HepG2 (cell line): ENCODE data around the gene AIF1. TPM values are rescaled to one million over a fixed set of nuclear protein-coding genes. Genes with fewer than 3 reads are reported as not detected.

ENCODE experiments used
- ATAD3A ChIP-seq: sonication (generic); formaldehyde crosslinking; IDR thresholded peaks from 2 replicates; pipeline ENCODE4 v1.4.0; 2020; ENCODE audit warnings: missing genetic modification reagents
- E2F1 ChIP-seq: sonication (generic); formaldehyde crosslinking; IDR thresholded peaks from 2 replicates; pipeline ENCODE4 v1.5.0; 2020; ENCODE audit warnings: missing genetic modification reagents
- E2F2 ChIP-seq: sonication (generic); formaldehyde crosslinking; IDR thresholded peaks from 2 replicates; pipeline ENCODE4 v1.4.0; 2020; ENCODE audit warnings: missing genetic modification reagents, borderline replicate concordance
- E2F5 ChIP-seq: sonication (generic); formaldehyde crosslinking; conservative IDR thresholded peaks from 2 replicates; pipeline ENCODE4 v1.4.0; 2020; ENCODE audit warnings: missing genetic modification reagents
- GABPA ChIP-seq, 2 experiments: IDR thresholded peaks; 2 replicates each; pipeline ENCODE4 v1.6.1; 2011 to 2016; ENCODE audit warnings: low read depth in 2 of 2, low read length in 1 of 2, missing biosample characterization in 1 of 2, missing genetic modification characterization in 1 of 2
- GFI1 ChIP-seq: sonication (generic); formaldehyde crosslinking; IDR thresholded peaks from 2 replicates; pipeline ENCODE4 v1.5.0; 2020; ENCODE audit warnings: missing genetic modification reagents, mild to moderate bottlenecking, borderline replicate concordance
- HES4 ChIP-seq: sonication (generic); formaldehyde crosslinking; IDR thresholded peaks from 2 replicates; pipeline ENCODE4 v1.9.0; 2021; ENCODE audit warnings: mild to moderate bottlenecking, missing genetic modification reagents, borderline replicate concordance
- KLF6 ChIP-seq: IDR thresholded peaks from 2 replicates; pipeline ENCODE4 v1.8.0; 2016; ENCODE audit warnings: missing biosample characterization, missing genetic modification reagents
- KMT2A ChIP-seq: sonication (generic); formaldehyde crosslinking; IDR thresholded peaks from 2 replicates; pipeline ENCODE4 v1.4.0; 2020; ENCODE audit warnings: missing genetic modification reagents
- SRSF1 ChIP-seq: fragments of 200-400 bp; formaldehyde crosslinking; optimal IDR thresholded peaks from 2 replicates; pipeline ENCODE3; 2017; ENCODE audit warnings: mild to moderate bottlenecking, low read depth, low read length, moderate library complexity
- ZNF615 ChIP-seq: sonication (generic); formaldehyde crosslinking; IDR thresholded peaks from 2 replicates; pipeline ENCODE4 v1.5.0; 2020; ENCODE audit warnings: mild to moderate bottlenecking, missing genetic modification reagents, borderline replicate concordance
- ZNF639 ChIP-seq: conservative IDR thresholded peaks from 2 replicates; pipeline ENCODE4 v1.6.1; 2018; ENCODE audit warnings: missing genetic modification reagents
- ZNF646 ChIP-seq: sonication (generic); formaldehyde crosslinking; IDR thresholded peaks from 2 replicates; pipeline ENCODE4 v1.9.0; 2021; ENCODE audit warnings: mild to moderate bottlenecking, missing genetic modification reagents
- ZNF678 ChIP-seq: sonication (generic); formaldehyde crosslinking; IDR thresholded peaks from 2 replicates; pipeline ENCODE4 v1.4.0; 2020; ENCODE audit warnings: mild to moderate bottlenecking, missing genetic modification reagents
- ZNF761 ChIP-seq: sonication (generic); formaldehyde crosslinking; conservative IDR thresholded peaks from 2 replicates; pipeline ENCODE4 v1.4.0; 2020; ENCODE audit warnings: mild to moderate bottlenecking, missing genetic modification reagents
- polyA plus RNA-seq, 8 experiments: library from polyadenylated mRNA; depleted of rRNA in 3 of 8; stranded (reverse) in 7 of 8; unstranded in 1 of 8; fragments of >200 nt; fragmentation: Illumina TruSeq in 4 of 8; extraction: Trizol in 4 of 8; gene quantifications; 2 replicates each; pipeline versions ENCODE4 v1.2.1 to v1.2.3, GENCODE V29; 2011 to 2016; ENCODE audit warnings: low read depth in 4 of 8, missing spikeins in 1 of 8, mixed read lengths in 1 of 8; ENCODE audit not compliant: insufficient read depth in 1 of 8
- total RNA-seq, 5 experiments: library from RNA; depleted of rRNA; stranded (reverse); fragments of >200 nt; fragmentation: Illumina TruSeq; extraction: Trizol; gene quantifications; 2 replicates each; pipeline ENCODE4 v1.2.3, GENCODE V29; 2016; ENCODE audit warnings: low read depth in 1 of 5

Gene AIF1
- total and polyA plus RNA-seq, 2 of the 13 experiments (the other 11 are each of a cell fraction or from before 2014, with no cell fraction given), result 1.5 TPM; not detected in 1

DNA sequence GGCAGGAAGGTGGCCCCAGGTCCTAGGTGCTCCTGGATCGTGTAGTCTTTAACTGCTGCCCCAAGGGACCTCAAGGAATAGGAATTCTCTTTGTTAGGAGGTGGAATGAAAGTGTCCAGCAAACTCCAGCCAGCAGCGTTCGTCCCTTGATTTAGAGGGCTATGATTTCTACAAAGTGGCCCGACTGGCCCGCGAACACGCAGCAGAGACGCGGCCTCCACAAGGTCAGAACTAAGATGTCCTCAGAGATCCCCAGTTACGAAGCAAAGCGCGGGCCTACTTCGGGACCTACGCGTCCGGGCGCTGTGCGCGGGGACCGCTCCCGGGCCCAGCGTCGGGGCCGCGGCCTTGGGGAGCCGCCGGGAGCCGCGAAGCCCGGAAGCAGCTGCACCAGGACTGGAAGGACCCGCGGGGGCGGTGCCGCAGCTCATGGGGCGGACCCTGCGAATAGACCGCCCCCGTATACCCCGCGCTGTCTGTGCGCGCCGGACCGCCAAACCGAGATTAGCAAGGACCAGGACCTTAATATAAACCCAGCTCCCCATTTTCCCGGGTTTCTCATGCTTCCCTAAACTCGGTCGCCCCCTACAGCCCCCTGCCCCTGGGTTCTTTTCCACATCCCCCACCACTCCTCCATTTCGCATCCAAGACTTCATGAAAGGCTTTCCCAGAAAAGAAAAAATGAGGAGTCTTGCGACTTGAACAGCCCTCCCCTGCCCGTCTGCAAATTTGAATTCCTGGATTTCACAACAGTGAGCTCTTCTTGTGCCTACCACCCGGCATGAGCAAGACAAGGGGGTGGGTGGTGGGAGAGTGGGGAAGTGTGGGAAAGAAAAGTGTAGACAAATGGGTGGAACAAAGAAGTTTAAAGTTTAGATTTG is 45.6 kb downstream of the AIF1 start, which contains the start of gene C6orf47 (continued):
- TF ChIP-seq E2F1 (CRISPR knock-in tag) (peak; percentile 90), ZNF761 (peak; percentile 81), E2F5 (CRISPR knock-in tag) (0 out of 2 replicates have a peak, but pooled peaks have one; percentile 53), GABPA (IDR thresholded peaks at IDR 0.05; ENCODE audit: low read depth, low read length) (no peak), GABPA (CRISPR knock-in tag; IDR thresholded peaks at IDR 0.05; ENCODE audit: low read depth) (no peak), ZNF678 (CRISPR knock-in tag) (no peak), HES4 (CRISPR knock-in tag) (peak; percentile 94), ATAD3A (CRISPR knock-in tag) (no peak), E2F2 (CRISPR knock-in tag) (peak; percentile 89; the same call in 1 of the 2 replicates), KLF6 (CRISPR knock-in tag) (peak; percentile 87; the same call in 1 of the 2 replicates), GFI1 (peak; percentile 78), ZNF615 (peak; percentile 87; the same call in 1 of the 2 replicates), ZNF639 (CRISPR knock-in tag) (peak; percentile 83), SRSF1 (no peak), ZNF646 (CRISPR knock-in tag) (no peak), KMT2A (CRISPR knock-in tag) (peak; percentile 85; the same call in 1 of the 2 replicates)
